Stimulated activated CD4-positive, alpha-beta T cell treated with anti-CD3 and anti-CD28 coated beads, TNF-alpha, amount 100 ng/mL, for 24 hours (primary cell): ENCODE results near the gene CALHM2.
"Not testable (repeated sequence)": the region's sequence is repeated elsewhere in the genome, so short reads cannot be mapped to it uniquely, and the experiment has no call there.

Experiments used
- DNase-seq, 3 experiments: peaks; one replicate each; pipeline ENCODE4 v3.0.0-alpha.2; 2020; ENCODE audit warnings: low read depth in 3 of 3

Gene CALHM2

GRCh38 chr10:103417148-103417469 lies 35.1 kb downstream of the CALHM2 start:
- DNase-seq = not testable (repeated sequence)

DNA sequence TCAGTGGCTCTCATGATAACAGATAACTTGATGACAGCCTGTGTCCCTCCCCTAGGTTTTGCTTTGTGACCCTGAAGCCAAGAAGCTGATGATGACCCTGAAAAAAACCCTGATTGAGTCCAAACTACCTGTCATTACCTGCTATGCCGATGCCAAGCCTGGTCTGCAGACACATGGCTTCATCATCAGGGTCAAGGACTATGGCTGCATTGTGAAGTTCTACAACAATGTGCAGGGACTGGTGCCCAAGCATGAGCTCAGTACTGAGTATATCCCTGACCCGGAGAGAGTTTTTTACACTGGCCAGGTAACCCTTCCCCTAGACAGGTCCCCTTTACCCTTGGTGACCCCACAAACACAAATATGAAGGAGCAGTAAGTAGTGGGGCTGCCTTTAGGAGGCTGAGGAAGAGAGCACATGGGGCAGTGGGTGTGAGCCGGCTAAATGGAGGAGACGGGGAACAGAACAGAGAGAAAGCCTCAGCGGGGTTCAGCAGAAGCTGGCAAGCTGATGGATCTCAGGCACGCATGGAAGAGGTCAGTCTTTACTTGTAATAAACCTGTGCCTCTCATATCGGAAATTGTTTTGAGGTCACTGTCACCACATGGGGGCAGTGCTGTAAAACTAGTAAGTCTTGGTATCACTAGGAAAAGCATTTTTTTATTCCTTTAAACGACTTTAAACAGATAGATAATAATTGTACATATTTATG lies 35.6 kb downstream of the CALHM2 start:
- peak in 1 of 3 experiments; percentile 14 for DNase-seq

DNA sequence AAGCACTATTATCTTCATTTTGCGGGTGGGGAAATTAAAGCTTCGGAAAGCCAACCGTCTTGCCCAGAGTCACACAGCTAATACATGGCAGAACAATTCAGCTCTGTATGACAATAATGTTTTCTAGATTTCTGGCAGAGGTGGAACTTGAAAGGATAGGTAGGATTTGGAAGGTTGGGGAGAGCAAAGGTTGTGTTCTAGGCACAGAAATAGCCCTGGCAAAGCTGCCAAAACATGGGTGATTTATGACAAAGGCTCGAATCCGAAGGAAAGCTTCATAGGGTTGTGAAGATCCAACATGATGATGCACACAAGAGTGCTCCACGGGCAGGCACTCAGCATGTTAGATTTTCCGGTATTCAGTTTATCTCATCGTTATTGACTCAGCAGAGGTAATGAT lies 36.6 kb downstream of the CALHM2 start:
- no peak for DNase-seq

DNA sequence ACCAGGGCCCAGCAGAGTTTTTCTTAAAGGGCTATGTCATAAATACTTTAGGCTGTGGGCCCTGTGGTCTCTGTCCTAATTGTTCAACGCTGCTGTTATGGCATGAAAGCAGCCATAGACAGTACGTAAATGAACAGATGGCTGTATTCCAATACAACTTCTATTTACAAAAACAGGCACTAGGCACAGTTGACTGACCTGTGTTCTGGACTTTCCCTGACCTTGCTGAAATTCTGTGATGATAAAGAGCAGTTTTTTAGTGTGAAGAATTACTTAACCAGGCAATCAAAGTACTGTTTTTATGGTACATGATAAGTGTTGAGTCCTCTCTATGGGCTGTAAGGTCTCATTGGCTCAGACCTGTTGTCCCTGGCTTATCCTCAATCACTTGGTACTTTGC lies 38.6 kb downstream of the CALHM2 start:
- DNase-seq = no peak

GRCh38 chr10:103397191-103397825 lies 54.9 kb downstream of the CALHM2 start:
- DNase-seq = no peak

- no peak for DNase-seq
Measured at GRCh38 chr10:103396789-103397087, 55.4 kb downstream of the CALHM2 start.
